Lower leg skin (tissue), 3 donors: ENCODE measurements around the gene DNMBP.

Source experiments
- CTCF ChIP-seq, 3 donors: fragments of 450-650 bp; IDR thresholded peaks; one replicate each; pipeline ENCODE4 v1.5.1; 2016; ENCODE audit warnings: antibody characterized with exemption in 3 of 3, mild to moderate bottlenecking in 3 of 3, moderate library complexity in 2 of 3
- POLR2A ChIP-seq, 2 donors: fragments of 450-650 bp; IDR thresholded peaks; one replicate each; pipeline ENCODE4 v1.6.1; 2016 to 2017; ENCODE audit warnings: antibody characterized with exemption in 2 of 2, mild to moderate bottlenecking in 1 of 2, moderate library complexity in 1 of 2

- TF ChIP-seq CTCF (IDR thresholded peaks at IDR 0.05) (no peak), POLR2A (IDR thresholded peaks at IDR 0.05) (no peak)
Observed at GRCh38 chr10:99858849-99859248, 150.9 kb downstream of the DNMBP start.
